ENCODE results near the gene IFI27L1.

- no peak for TF ChIP-seq CTCF (IDR thresholded peaks at IDR 0.05)
- no peak for TF ChIP-seq ZFX (IDR thresholded peaks at IDR 0.05; ENCODE audit: borderline replicate concordance)
Observed at GRCh38 chr14:94097091-94097490, 16.0 kb downstream of the IFI27L1 start.
